ENCODE measurements around the gene ERMP1. TPM values are rescaled to one million over a fixed set of nuclear protein-coding genes. Genes with fewer than 3 reads are reported as not detected.

ERMP1 gene
- total and polyA plus RNA-seq, 2 of the 8 experiments (the other 6 are each of a cell fraction or from before 2014, with no cell fraction given): 12.8 to 16.7 TPM

DNA sequence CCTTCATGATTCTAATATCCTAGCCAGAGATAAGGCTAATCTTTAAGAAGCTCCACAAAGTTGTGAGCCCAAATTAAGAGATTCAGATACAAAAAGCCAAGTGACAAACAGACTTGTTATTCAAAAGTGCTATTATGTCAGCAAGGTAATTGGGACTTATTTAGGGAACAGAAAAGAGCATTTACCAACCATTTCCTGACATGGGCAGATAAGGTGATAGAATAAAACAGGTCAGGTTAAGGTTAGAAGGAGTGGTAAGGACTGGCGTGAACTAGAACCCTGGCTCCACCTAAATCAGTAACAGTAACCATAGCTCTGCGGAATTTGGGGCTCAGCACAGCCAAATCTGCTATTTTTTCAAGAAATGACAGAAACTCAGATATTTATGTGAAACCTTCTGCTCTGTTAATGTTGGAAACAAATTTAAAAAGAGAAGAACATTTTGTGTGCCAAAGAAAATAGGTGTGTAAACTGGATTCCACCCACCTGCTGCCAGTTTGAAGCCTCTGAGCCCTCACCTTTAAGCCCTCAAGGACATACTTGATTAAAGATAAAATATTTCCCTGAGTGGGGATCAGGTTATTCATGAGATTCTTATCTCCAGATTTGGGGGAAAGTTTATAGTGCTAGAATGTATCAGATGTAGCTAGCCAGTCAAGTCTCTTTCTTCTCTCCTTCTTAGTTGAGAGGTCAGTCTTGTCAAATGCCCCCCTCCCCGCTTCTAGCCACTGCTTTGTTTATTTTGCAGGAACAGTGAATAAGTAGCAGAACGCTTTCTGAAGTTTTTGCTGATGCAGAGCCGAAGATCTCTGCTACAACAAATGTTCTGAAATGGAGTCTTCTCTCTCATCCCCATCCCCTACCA is 10.2 kb upstream of the ERMP1 start (continued):
- TF ChIP-seq BCL11A (IDR thresholded peaks at IDR 0.05; ENCODE audit: low read depth in 2 of 2, low read length in 2 of 2): no peak
- no peak for TF ChIP-seq YY1 (IDR thresholded peaks at IDR 0.05; ENCODE audit: low read depth, low read length)
- TF ChIP-seq POLR2AphosphoS5 (IDR thresholded peaks at IDR 0.05; ENCODE audit: low read depth, low read length): no peak
- TF ChIP-seq SIX5 (IDR thresholded peaks at IDR 0.05; ENCODE audit: low read depth, low read length): no peak

All from H1 (cell line).